H1 (cell line): ENCODE measurements around the gene TRPV4. TPM values are rescaled to one million over a fixed set of nuclear protein-coding genes. Genes with fewer than 3 reads are reported as not detected.

ENCODE experiments used
- KDM1A ChIP-seq: fragments of 200-600, 300-600 bp; sonication (generic); IDR thresholded peaks from 2 replicates; pipeline ENCODE4 v1.7.1; 2016; ENCODE audit warnings: mild to moderate bottlenecking, low read length, borderline replicate concordance
- RBBP5 ChIP-seq: IDR thresholded peaks from 2 replicates; pipeline ENCODE4 v1.7.1; 2012; ENCODE audit warnings: low read depth, mild to moderate bottlenecking, inconsistent platforms, low read length, moderate library complexity, borderline replicate concordance
- polyA plus RNA-seq, 7 experiments: library from polyadenylated mRNA; depleted of rRNA in 3 of 7; stranded (reverse) in 5 of 7; unstranded in 2 of 7; fragments of >200 nt in 5 of 7; fragments of 200-250 nt in 2 of 7; gene quantifications; 1 replicate in 5 of 7; 2 replicates in 1 of 7; 4 replicates in 1 of 7; pipeline versions ENCODE4 v1.2.1 to v1.2.3, GENCODE V29; 2011 to 2013; ENCODE audit warnings: missing spikeins in 2 of 7, mixed read lengths in 2 of 7
- total RNA-seq: library from RNA; stranded (reverse); fragmentation: NEBNext Ultra II Directional; extraction: Animal tissue kit (Norgen Biotek cat#: 25700); gene quantifications from 2 replicates; pipeline ENCODE4 v1.2.1, GENCODE V29; 2021
- TF ChIP-seq, protein P1 (sequence below): IDR thresholded peaks from 2 replicates; pipeline ENCODE4 v1.6.1; 2011; ENCODE audit warnings: low read depth, mild to moderate bottlenecking, low read length; ENCODE audit not compliant: insufficient read depth

The TRPV4 gene
- total and polyA plus RNA-seq, 2 of the 8 experiments (the other 6 are each of a cell fraction or from before 2014, with no cell fraction given), result 2.1 to 6.2 TPM

DNA sequence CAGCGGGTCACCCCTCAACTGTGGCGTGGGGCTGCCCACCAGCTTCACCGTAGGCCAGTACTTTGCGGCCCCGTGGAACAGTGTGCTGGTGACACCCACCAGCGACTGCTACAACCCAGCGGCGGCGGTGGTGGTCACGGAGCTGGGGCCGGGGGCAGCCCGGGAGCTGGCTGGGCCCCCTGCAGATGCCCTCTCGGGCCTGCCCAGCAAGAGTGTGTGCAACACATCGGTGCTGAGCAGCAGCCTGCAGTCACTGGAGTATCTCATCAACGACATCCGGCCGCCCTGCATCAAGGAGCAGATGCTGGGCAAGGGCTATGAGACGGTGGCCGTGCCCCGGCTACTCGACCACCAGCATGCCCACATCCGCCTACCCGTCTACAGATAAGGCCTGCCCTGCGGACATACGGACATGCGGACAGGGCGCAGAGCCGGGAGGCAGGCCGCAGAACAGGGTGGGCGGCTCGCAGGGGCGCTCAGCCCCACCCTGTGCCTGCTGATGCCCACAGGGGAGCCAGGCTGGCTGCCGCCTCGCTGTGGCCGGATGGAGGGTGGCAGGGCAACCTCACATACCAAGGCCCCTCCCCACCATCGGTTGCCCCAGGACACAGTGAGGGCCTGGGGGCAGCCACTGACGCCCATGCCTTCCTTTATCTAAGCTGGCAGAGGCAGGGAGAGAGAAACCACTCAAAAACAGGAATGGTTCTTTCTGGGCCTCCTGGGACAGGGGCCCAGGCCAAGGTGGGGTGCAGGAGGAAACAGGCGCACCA, 64.1 kb downstream of the TRPV4 start (continued):
- TF ChIP-seq, protein P1, sequence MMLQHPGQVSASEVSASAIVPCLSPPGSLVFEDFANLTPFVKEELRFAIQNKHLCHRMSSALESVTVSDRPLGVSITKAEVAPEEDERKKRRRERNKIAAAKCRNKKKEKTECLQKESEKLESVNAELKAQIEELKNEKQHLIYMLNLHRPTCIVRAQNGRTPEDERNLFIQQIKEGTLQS, result no peak
- TF ChIP-seq RBBP5 (no peak), KDM1A (no peak)
